Nasal cavity respiratory epithelium epithelial cell of viscerocranial mucosa (primary cell): ENCODE results near the gene SPA17. TPM values are rescaled to one million over a fixed set of nuclear protein-coding genes. Genes with fewer than 3 reads are reported as not detected.

Experiments used
- total RNA-seq: library from RNA; depleted of rRNA; stranded (reverse); fragments of >200 nt; gene quantifications from 2 replicates; pipeline ENCODE4 v1.2.3, GENCODE V29; 2014

Gene SPA17
- 2.4 and 4.1 TPM in 2 replicates for total RNA-seq

DNA sequence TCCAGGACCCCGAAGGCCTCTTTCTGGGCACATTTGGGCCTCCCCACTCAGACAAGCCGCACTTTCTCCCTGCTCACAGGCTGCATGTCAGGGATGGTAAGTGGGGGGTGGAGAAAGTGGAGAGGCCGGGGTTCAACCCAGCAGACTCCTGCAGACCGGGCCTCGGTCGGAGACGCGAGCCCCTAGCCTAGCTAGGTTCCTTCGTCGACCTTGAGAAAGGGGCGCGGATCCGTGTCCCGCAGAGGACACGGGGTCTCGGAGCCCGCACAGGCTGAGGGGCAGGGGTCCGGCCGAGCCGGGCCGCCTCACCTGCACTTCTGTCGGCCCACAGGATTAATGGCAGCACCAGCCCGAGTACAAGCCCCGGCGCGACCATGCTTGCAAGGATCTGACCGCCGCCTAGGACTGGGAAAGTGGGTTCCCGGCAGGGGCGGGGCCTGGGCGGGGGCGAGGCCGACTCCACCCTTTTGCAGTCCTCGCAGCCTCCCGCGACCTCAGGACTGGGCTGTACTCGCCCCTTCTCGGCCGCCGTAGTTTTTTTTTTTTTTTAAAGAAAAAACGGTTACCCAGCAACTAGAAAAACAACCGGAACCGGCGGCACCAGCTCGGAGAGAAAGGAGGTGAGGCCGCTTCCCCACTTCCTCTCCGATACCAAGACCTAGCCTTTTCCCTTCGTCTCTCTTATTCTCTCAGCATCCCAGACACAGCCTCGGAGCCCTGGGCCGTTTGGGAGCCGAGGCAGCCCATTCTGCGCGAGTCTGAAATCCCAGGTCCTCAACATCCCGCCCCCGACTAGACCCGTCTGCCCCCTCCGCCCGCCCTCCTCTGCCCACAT lies at the start of gene SPA17, which contains the start of gene SIAE:
TSS of gene SPA17 (plus strand) at position 572 of the 835 bp plus-strand sequence. CDS start 1,361 bp downstream, outside the sequence.
TSS of gene SIAE (minus strand) at position 407 of the 835 bp plus-strand sequence. CDS start at position 376, 31 bp downstream.

GRCh38 chr11:124739479-124740276 lies 66.0 kb downstream of the SPA17 start, which contains the start of gene NRGN:
Gene NRGN, plus strand, starts transcription at chr11:124739942. Its CDS starts 143 bp downstream, at chr11:124740085.

Other genes starting within 250 kb of the SPA17 start
- not detected in 2 replicates for gene OR8B4, start 249.0 kb upstream of the SPA17 start, total RNA-seq
- not detected in 2 replicates for gene OR8B8, start 228.2 kb upstream of the SPA17 start, total RNA-seq
- not detected in 2 replicates for gene OR8B12, start 130.2 kb upstream of the SPA17 start, total RNA-seq
- not detected in 2 replicates for gene OR8A1, start 103.9 kb upstream of the SPA17 start, total RNA-seq
- not detected in 2 replicates for gene PANX3, start 62.5 kb upstream of the SPA17 start, total RNA-seq
- 28.4 and 38.9 TPM in 2 replicates for gene TBRG1, start 51.0 kb upstream of the SPA17 start, total RNA-seq
- gene SIAE, start 165 bp upstream of the SPA17 start, total RNA-seq, result 10.3 and 31.5 TPM in 2 replicates
- gene NRGN, start 66.0 kb downstream of the SPA17 start, total RNA-seq, result not detected in 2 replicates
- gene VSIG2, start 78.4 kb downstream of the SPA17 start, total RNA-seq, result under 0.01 and 1.3 TPM in 2 replicates
- under 0.01 and 0.07 TPM in 2 replicates for gene ESAM, start 88.4 kb downstream of the SPA17 start, total RNA-seq
- 1.7 and 5.5 TPM in 2 replicates for gene MSANTD2, start 126.5 kb downstream of the SPA17 start, total RNA-seq
- gene ROBO3, start 191.5 kb downstream of the SPA17 start, total RNA-seq, result 8.5 and 56.0 TPM in 2 replicates
- gene ROBO4, start 224.0 kb downstream of the SPA17 start, total RNA-seq, result under 0.01 TPM in 1 of 2 replicates, not detected in the other
- not detected in 2 replicates for gene HEPN1, start 245.3 kb downstream of the SPA17 start, total RNA-seq